ENCODE measurements around the gene MEST. TPM values are rescaled to one million over a fixed set of nuclear protein-coding genes. Genes with fewer than 3 reads are reported as not detected.
A peak's percentile ranks its signal among the peaks of the same experiment; 100 is the strongest.

Gene MEST
- total RNA-seq: 10 to 100 TPM; 23.4 to 46.9 (median 31.2) TPM
- long read RNA-seq, transcript MEST-202 (12 exons, 2,443 nt): major isoform, 7 of 8 reads
- long read RNA-seq, partial matches to known transcripts: 1 of 8 reads
- long read RNA-seq, other reads (novel, unspliced or antisense): 0 of 8 reads

GRCh38 chr7:130491841-130492522 lies at the start of gene MEST:
Gene MEST (plus strand): TSS chr7:130492085. CDS start chr7:130492314, 229 bp downstream.
- Histone ChIP-seq H3K4me1 (peaks cover 0 to 7% (median 0%) of the 10 kb centered on the region in 4 donors), H3K36me3 (no peaks in the 10 kb centered on the region), H3K9me3 (no peaks in the 10 kb centered on the region), H3K4me3 (peak within 1 kb of the TSS; percentile 12 to 44 (median 37)), H3K27ac (no peak within 1 kb of the TSS), H3K27me3 (no peaks in the 10 kb centered on the region)
- ATAC-seq (peak; percentile 33 to 53 (median 40)), DNase-seq (peak in 2 of 3 donors; percentile 28 to 53)
- 51% methylated on average over 7 of the region's 71 CpGs for WGBS (ENCODE audit: insufficient coverage, low coverage, low lambda C conversion rate, missing lambda C conversion rate)
- TF ChIP-seq POLR2A (IDR thresholded peaks at IDR 0.05): no peak
- no peak for TF ChIP-seq CTCF (IDR thresholded peaks at IDR 0.05)
- intact Hi-C loops (cut with DNase I): no loop called here

- WGBS (ENCODE audit: insufficient coverage, low coverage, low lambda C conversion rate, missing lambda C conversion rate): 90% methylated on average over 7 of the region's 7 CpGs
- H3K9me3 ChIP-seq: no peaks in the 10 kb centered on the region
- no peak overlapping the region for H3K4me3 ChIP-seq
- H3K36me3 ChIP-seq: no peaks in the 10 kb centered on the region
- TF ChIP-seq CTCF (IDR thresholded peaks at IDR 0.05): no peak
- no peak for TF ChIP-seq POLR2A (IDR thresholded peaks at IDR 0.05)
- H3K27ac ChIP-seq: no peak overlapping the region
- ATAC-seq (no peak), DNase-seq (no peak)
- intact Hi-C loops (cut with DNase I): no loop called here
- H3K4me1 ChIP-seq: peaks cover 0 to 4% (median 0%) of the 10 kb centered on the region in 4 donors
- H3K27me3 ChIP-seq: no peaks in the 10 kb centered on the region
Measured at GRCh38 chr7:130442601-130443000, 49.3 kb upstream of the MEST start.

- H3K27me3 ChIP-seq: no peaks in the 10 kb centered on the region
- TF ChIP-seq POLR2A (IDR thresholded peaks at IDR 0.05) (no peak), CTCF (IDR thresholded peaks at IDR 0.05) (no peak)
- ATAC-seq: no peak
- no peaks in the 10 kb centered on the region for H3K9me3 ChIP-seq
- intact Hi-C loops (cut with DNase I): no loop called here
- DNase-seq: no peak
- 67% methylated on average over 3 of the region's 3 CpGs for WGBS (ENCODE audit: insufficient coverage, low coverage, low lambda C conversion rate, missing lambda C conversion rate)
- no peak overlapping the region for H3K27ac ChIP-seq
- no peak overlapping the region for H3K4me3 ChIP-seq
- H3K36me3 ChIP-seq: no peaks in the 10 kb centered on the region
- peaks cover 0 to 4% (median 0%) of the 10 kb centered on the region in 4 donors for H3K4me1 ChIP-seq
Measured at GRCh38 chr7:130444234-130444633, 47.7 kb upstream of the MEST start.

- H3K27me3 ChIP-seq: no peaks in the 10 kb centered on the region
- no peak overlapping the region for H3K27ac ChIP-seq
- no peaks in the 10 kb centered on the region for H3K36me3 ChIP-seq
- H3K4me1 ChIP-seq: peaks cover 0 to 4% (median 0%) of the 10 kb centered on the region in 4 donors
- no peak for ATAC-seq
- DNase-seq: no peak
- no peak for TF ChIP-seq CTCF (IDR thresholded peaks at IDR 0.05)
- TF ChIP-seq POLR2A (IDR thresholded peaks at IDR 0.05): no peak
- intact Hi-C loops (cut with DNase I): no loop called here
- no peaks in the 10 kb centered on the region for H3K9me3 ChIP-seq
- WGBS (ENCODE audit: insufficient coverage, low coverage, low lambda C conversion rate, missing lambda C conversion rate): 80% methylated on average over 2 of the region's 5 CpGs
- H3K4me3 ChIP-seq: no peak overlapping the region
Measured at GRCh38 chr7:130444751-130445407, 47.0 kb upstream of the MEST start.

Data from right lobe of liver (tissue), 6 donors.